ENCODE measurements around the gene PSTPIP1. TPM values are rescaled to one million over a fixed set of nuclear protein-coding genes. Genes with fewer than 3 reads are reported as not detected.

The PSTPIP1 gene
- total and polyA plus RNA-seq, 2 of the 4 experiments (the other 2 are of a cell fraction): 0.36 to 1.1 TPM

DNA sequence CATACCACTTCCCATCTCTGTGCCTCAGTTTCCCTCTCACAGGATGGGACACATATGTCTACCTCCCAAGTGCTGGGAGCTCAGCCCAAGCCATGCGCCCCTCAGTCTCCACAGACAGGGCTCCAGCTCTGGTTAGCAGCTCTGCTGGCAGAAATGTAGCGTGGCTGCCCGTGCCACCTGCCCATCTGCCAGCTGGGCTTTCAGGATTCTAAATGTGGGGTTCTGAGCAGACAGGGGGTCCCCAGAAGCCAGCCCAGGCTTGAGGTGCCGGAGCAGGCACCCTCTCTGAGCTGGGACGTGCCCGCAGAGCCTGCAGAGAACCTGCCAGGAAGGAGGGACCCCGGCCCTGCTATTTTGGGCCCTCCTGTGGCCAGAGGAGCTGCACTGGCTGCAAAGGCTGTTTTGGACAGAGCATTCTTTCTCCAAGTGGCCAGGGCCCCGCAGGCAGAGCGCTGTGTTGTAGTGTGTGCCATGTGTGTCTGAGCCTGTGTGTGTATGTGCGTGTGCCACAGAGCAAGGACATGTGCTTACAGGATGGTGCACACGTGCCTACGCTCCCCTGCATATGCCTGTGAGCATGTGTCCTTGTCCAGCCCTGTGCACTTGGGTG is 31.7 kb downstream of the PSTPIP1 start:
- BruUV-seq (replicated peaks): no TSS peak
- CTCF ChIA-PET: no interaction called here
- peaks cover 7% of the 10 kb centered on the region for H3K9me1 ChIP-seq (ENCODE audit: insufficient read depth, low read length)
- no peaks in the 10 kb centered on the region for H3K79me1 ChIP-seq (ENCODE audit: low read depth in 1 of 2, low read length in 2 of 2)
- no peaks in the 10 kb centered on the region; the same call in 1 of the 2 replicates for H3K27me3 ChIP-seq (ENCODE audit: control insufficient read depth, insufficient read depth, low read length)
- H3K4me3 ChIP-seq (ENCODE audit: insufficient read depth, low read depth, low read length): no peak overlapping the region
- no peak overlapping the region for H3K14ac ChIP-seq (replicated peaks; ENCODE audit: low read depth, low read length)
- TF ChIP-seq, protein P1, sequence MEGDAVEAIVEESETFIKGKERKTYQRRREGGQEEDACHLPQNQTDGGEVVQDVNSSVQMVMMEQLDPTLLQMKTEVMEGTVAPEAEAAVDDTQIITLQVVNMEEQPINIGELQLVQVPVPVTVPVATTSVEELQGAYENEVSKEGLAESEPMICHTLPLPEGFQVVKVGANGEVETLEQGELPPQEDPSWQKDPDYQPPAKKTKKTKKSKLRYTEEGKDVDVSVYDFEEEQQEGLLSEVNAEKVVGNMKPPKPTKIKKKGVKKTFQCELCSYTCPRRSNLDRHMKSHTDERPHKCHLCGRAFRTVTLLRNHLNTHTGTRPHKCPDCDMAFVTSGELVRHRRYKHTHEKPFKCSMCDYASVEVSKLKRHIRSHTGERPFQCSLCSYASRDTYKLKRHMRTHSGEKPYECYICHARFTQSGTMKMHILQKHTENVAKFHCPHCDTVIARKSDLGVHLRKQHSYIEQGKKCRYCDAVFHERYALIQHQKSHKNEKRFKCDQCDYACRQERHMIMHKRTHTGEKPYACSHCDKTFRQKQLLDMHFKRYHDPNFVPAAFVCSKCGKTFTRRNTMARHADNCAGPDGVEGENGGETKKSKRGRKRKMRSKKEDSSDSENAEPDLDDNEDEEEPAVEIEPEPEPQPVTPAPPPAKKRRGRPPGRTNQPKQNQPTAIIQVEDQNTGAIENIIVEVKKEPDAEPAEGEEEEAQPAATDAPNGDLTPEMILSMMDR (conservative IDR thresholded peaks at IDR 0.05; ENCODE audit: low read depth, low read length): no peak
- TF ChIP-seq SMC3 (IDR thresholded peaks at IDR 0.05; ENCODE audit: low read depth, low read length) (no peak), CHD1 (IDR thresholded peaks at IDR 0.05; ENCODE audit: low read depth, low read length) (no peak), RCOR1 (IDR thresholded peaks at IDR 0.05; ENCODE audit: insufficient replicate concordance, low read length) (no peak), MXI1 (IDR thresholded peaks at IDR 0.05; ENCODE audit: borderline replicate concordance, low read depth, low read length) (no peak), NFE2L2 (IDR thresholded peaks at IDR 0.05; ENCODE audit: low read depth, low read length) (no peak)
- no peak overlapping the region for H4K5ac ChIP-seq (ENCODE audit: low read depth, low read length)
- no peak overlapping the region; the same call in 1 of the 2 replicates for H3K4ac ChIP-seq (ENCODE audit: low read depth, low read length)
- ATAC-seq (ENCODE audit: low read depth) (no peak), DNase-seq (no peak)
- H4K91ac ChIP-seq (ENCODE audit: insufficient read depth, low read depth, low read length): no peak overlapping the region
- intact Hi-C loops (cut with micrococcal nuclease): no loop called here
- H3K9me3 ChIP-seq (ENCODE audit: control insufficient read depth, insufficient read depth, low read length): no peaks in the 10 kb centered on the region
- no peak overlapping the region for H2AK9ac ChIP-seq (replicated peaks; ENCODE audit: low read depth, low read length, poor library complexity)
- no peaks in the 10 kb centered on the region for H4K20me1 ChIP-seq (ENCODE audit: insufficient read depth, low read length)
- no peak overlapping the region for H2BK20ac ChIP-seq (ENCODE audit: low read depth, low read length)
- in situ Hi-C loops (cut with MboI; ENCODE audit: low sequenced_read_pairs): loop anchor here (10.0 kb wide), 1 partner anchor 518 kb away; no protein-coding TSS in a partner anchor
- dilution Hi-C loops (cut with HindIII; ENCODE audit: low sequenced_read_pairs, unreplicated experiment): no loop called here
- no peak overlapping the region for H3K56ac ChIP-seq (ENCODE audit: extremely low read depth, insufficient read depth, low read length)
- H3K18ac ChIP-seq (ENCODE audit: low read depth, low read length): no peak overlapping the region
- WGBS, 2 experiments (ENCODE audit: extremely low coverage in 2 of 2, insufficient read length in 1 of 2): 86% methylated on average over 4 of the region's 12 CpGs; no CpG with 5 or more reads in 1 of the 2 experiments
- no peak overlapping the region for H3K27ac ChIP-seq (ENCODE audit: insufficient read depth, low read length)
- no peak overlapping the region for H3K4me2 ChIP-seq (ENCODE audit: low read depth, low read length)
- H2AFZ ChIP-seq (replicated peaks; ENCODE audit: low read length, poor library complexity): no peak overlapping the region
- H2AK5ac ChIP-seq (ENCODE audit: low read depth, low read length): no peak overlapping the region; the same call in 1 of the 2 replicates
- no peak overlapping the region for H2BK15ac ChIP-seq (ENCODE audit: low read depth, low read length)
- no peak overlapping the region for H3K23ac ChIP-seq (ENCODE audit: low read depth, low read length)
- H2BK5ac ChIP-seq (ENCODE audit: low read depth, low read length, poor library complexity, severe bottlenecking): no peak overlapping the region
- no peaks in the 10 kb centered on the region for H3K36me3 ChIP-seq (ENCODE audit: control insufficient read depth, insufficient read depth, low read length)
- POLR2A ChIA-PET (ENCODE audit: unreplicated experiment): no interaction called here
- H2BK120ac ChIP-seq (ENCODE audit: low read depth, low read length): no peak overlapping the region
- no peak overlapping the region for H3K9ac ChIP-seq (ENCODE audit: low read depth, low read length)
- peaks cover 8% of the 10 kb centered on the region for H3K4me1 ChIP-seq (ENCODE audit: control insufficient read depth, insufficient read depth, low read length)
- H4K8ac ChIP-seq (ENCODE audit: low read depth in 2 of 2, low read length in 2 of 2): no peak overlapping the region
